Neural progenitor cell (in vitro differentiated cells): ENCODE data around the gene NUP50. TPM values are rescaled to one million over a fixed set of nuclear protein-coding genes. Genes with fewer than 3 reads are reported as not detected.
A peak's percentile ranks its signal among the peaks of the same experiment; 100 is the strongest.

Source experiments
- DNase-seq: peaks from one replicate; pipeline ENCODE4 v3.0.0-alpha.2; 2016; ENCODE audit warnings: low spot score
- H2AFZ ChIP-seq: fragments of 200-600 bp; sonication (generic); replicated peaks from 2 replicates; pipeline ENCODE4 v1.6.1; 2016; ENCODE audit warnings: antibody characterized with exemption
- H3F3A ChIP-seq: fragments of 200-600 bp; sonication (generic); 2 replicates; pipeline ENCODE4 v1.6.1; 2016; ENCODE audit warnings: antibody characterized with exemption, low read depth
- H3K27ac ChIP-seq: fragments of 200-600 bp; sonication (generic); 2 replicates; pipeline ENCODE4 v1.5.1; 2016; ENCODE audit warnings: mild to moderate bottlenecking
- H3K27me3 ChIP-seq: fragments of 200-600 bp; sonication (generic); 2 replicates; pipeline ENCODE4 v1.6.1; 2016; ENCODE audit warnings: mild to moderate bottlenecking, moderate library complexity
- H3K36me3 ChIP-seq: fragments of 200-600 bp; sonication (generic); 2 replicates; pipeline ENCODE4 v1.5.1; 2016
- H3K4me1 ChIP-seq: fragments of 200-600 bp; sonication (generic); 2 replicates; pipeline ENCODE4 v1.6.1; 2016; ENCODE audit warnings: mixed run types
- H3K4me2 ChIP-seq: fragments of 200-600 bp; sonication (generic); 2 replicates; pipeline ENCODE4 v1.6.1; 2016
- H3K4me3 ChIP-seq: fragments of 200-600 bp; sonication (generic); 2 replicates; pipeline ENCODE4 v1.5.1; 2016
- H3K79me2 ChIP-seq: fragments of 200-600 bp; sonication (generic); 2 replicates; pipeline ENCODE4 v1.6.1; 2016; ENCODE audit warnings: low read depth
- H3K9ac ChIP-seq: fragments of 200-600 bp; sonication (generic); 2 replicates; pipeline ENCODE4 v1.6.1; 2016
- H3K9me3 ChIP-seq: fragments of 200-600 bp; sonication (generic); 2 replicates; pipeline ENCODE4 v1.5.1; 2016; ENCODE audit warnings: low read depth
- H4K20me1 ChIP-seq: fragments of 200-600 bp; sonication (generic); 2 replicates; pipeline ENCODE4 v1.6.1; 2016; ENCODE audit warnings: low read depth
- H3K27ac Mint-ChIP-seq: 3 replicates; pipeline ENCODE4 v1.8.0; 2021; ENCODE audit warnings: mixed read lengths
- H3K27me3 Mint-ChIP-seq: 2 replicates; pipeline ENCODE4 v1.8.0; 2022; ENCODE audit warnings: low read depth, mild to moderate bottlenecking, inconsistent platforms, moderate library complexity, mixed read lengths; ENCODE audit not compliant: insufficient read depth
- H3K36me3 Mint-ChIP-seq: 3 replicates; pipeline ENCODE4 v1.8.0; 2021; ENCODE audit warnings: mixed read lengths
- H3K4me1 Mint-ChIP-seq: 3 replicates; pipeline ENCODE4 v1.8.0; 2021; ENCODE audit warnings: mixed read lengths
- H3K4me3 Mint-ChIP-seq: 3 replicates; pipeline ENCODE4 v1.8.0; 2021; ENCODE audit warnings: mild to moderate bottlenecking, moderate library complexity, mixed read lengths
- H3K9me3 Mint-ChIP-seq: 3 replicates; pipeline ENCODE4 v1.8.0; 2020; ENCODE audit warnings: mixed read lengths
- CTCF ChIP-seq: fragments of 200-600 bp; sonication (generic); IDR thresholded peaks from 2 replicates; pipeline ENCODE4 v1.5.1; 2017; ENCODE audit warnings: antibody characterized with exemption, mild to moderate bottlenecking
- EZH2 ChIP-seq: fragments of 200-600 bp; sonication (generic); IDR thresholded peaks from 2 replicates; pipeline ENCODE4 v1.6.1; 2017; ENCODE audit warnings: antibody characterized with exemption, mild to moderate bottlenecking, moderate library complexity
- EZH2phosphoT487 ChIP-seq: fragments of 200-600 bp; sonication (generic); IDR thresholded peaks from 2 replicates; pipeline ENCODE4 v1.6.1; 2017; ENCODE audit warnings: antibody characterized with exemption
- total RNA-seq: library from RNA; depleted of rRNA; stranded (reverse); fragments of >200 nt; gene quantifications from 2 replicates; pipeline ENCODE4 v1.2.3, GENCODE V29; 2015; ENCODE audit warnings: low replicate concordance

NUP50 gene
- total RNA-seq, 1 donor from 2014 or later: 96.8 TPM

DNA sequence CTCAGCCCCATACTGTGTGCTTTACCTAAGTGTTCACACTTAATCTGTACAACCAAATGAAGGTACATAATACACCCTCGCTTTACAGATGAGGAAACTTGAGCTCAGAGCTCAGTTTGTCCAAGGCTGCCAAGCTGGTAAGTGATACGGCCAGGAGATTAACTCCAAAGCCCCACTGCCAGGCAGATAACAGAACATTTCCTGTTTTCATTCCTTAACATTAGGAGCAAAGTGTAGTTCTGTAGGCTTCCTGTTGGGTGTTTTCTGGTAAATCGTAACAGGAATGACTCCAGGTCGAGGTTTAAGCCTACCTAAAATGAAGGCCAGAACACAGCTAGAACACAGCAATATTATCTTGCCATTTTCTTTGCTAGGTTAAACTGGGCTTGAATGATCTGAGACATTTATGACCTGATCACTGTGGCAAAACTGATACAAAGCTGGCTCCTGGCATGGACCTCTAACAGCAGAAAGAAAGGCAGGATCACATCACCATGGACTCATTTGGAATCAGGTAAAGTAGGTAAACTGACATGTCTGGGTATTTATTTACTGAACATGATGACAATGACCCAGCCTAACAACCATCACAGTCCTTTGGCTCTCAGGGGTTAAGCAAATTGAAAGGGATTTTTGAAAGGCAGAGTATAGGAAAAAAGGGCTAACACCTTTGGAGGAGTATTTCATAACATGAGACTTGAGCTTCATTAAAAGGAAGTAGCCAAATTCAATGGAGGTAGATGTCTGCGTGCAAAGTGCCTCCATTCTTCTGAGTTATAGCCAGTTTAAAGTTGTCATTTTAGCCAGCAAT is 3.9 kb upstream of the NUP50 start:
- peaks cover 5% of the 10 kb centered on the region for H3K4me1 ChIP-seq
- peaks cover 53% of the 10 kb centered on the region for H3K79me2 ChIP-seq
- no peak overlapping the region for H3K9ac ChIP-seq
- no peak overlapping the region for H3K4me2 ChIP-seq
- TF ChIP-seq EZH2 (no peak), CTCF (no peak), EZH2phosphoT487 (no peak)
- H3K27ac ChIP-seq: no peak overlapping the region
- DNase-seq: peak; percentile 6
- Mint-ChIP-seq H3K9me3 (no peaks in the 10 kb centered on the region), H3K4me1 (peaks cover 15% of the 10 kb centered on the region), H3K4me3 (no peak overlapping the region), H3K36me3 (peaks cover 3% of the 10 kb centered on the region), H3K27me3 (no peaks in the 10 kb centered on the region), H3K27ac (no peak overlapping the region)
- H3K4me3 ChIP-seq: no peak overlapping the region
- H4K20me1 ChIP-seq: peaks cover 10% of the 10 kb centered on the region
- no peak overlapping the region for H2AFZ ChIP-seq
- no peaks in the 10 kb centered on the region for H3K27me3 ChIP-seq
- peaks cover 15% of the 10 kb centered on the region for H3F3A ChIP-seq
- no peaks in the 10 kb centered on the region for H3K9me3 ChIP-seq
- no peaks in the 10 kb centered on the region for H3K36me3 ChIP-seq

DNA sequence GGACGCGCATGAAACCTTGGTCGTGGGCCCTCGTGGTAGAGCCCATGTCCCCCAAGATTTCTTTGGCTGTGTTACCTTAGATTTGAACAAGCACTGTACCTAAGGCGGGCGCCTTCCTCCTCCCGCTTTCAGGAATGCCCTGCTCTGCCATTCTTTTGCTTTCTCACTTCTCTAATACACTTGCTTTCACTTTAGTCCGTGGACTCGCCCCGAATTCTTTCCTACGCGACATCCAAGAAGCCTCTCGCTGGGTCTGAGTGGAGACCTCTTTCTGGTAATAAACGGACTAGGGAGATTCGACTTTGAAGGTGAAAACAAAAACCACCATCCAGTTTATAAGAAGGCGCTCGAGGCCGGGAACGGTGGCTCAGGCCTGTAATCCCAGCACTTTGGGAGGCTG is 1.2 kb upstream of the NUP50 start:
- no peak overlapping the region for H3K27ac ChIP-seq
- DNase-seq: peak; percentile 4
- peaks cover 15% of the 10 kb centered on the region for H3F3A ChIP-seq
- TF ChIP-seq EZH2 (no peak), CTCF (no peak), EZH2phosphoT487 (no peak)
- peaks cover 31% of the 10 kb centered on the region for H4K20me1 ChIP-seq
- peaks cover 2% of the 10 kb centered on the region for H3K36me3 ChIP-seq
- no peaks in the 10 kb centered on the region for H3K27me3 Mint-ChIP-seq
- no peak overlapping the region for H3K27ac Mint-ChIP-seq
- no peak overlapping the region for H2AFZ ChIP-seq
- no peaks in the 10 kb centered on the region for H3K9me3 ChIP-seq
- peak overlapping the region; percentile 99 for H3K4me3 ChIP-seq
- peaks cover 25% of the 10 kb centered on the region for H3K4me1 Mint-ChIP-seq
- H3K9me3 Mint-ChIP-seq: no peaks in the 10 kb centered on the region
- peaks cover 79% of the 10 kb centered on the region for H3K79me2 ChIP-seq
- no peaks in the 10 kb centered on the region for H3K27me3 ChIP-seq
- peak overlapping the region; percentile 88 for H3K4me2 ChIP-seq
- no peak overlapping the region for H3K9ac ChIP-seq
- H3K4me1 ChIP-seq: peaks cover 14% of the 10 kb centered on the region
- peaks cover 3% of the 10 kb centered on the region for H3K36me3 Mint-ChIP-seq
- H3K4me3 Mint-ChIP-seq: peak overlapping the region; percentile 96

DNA sequence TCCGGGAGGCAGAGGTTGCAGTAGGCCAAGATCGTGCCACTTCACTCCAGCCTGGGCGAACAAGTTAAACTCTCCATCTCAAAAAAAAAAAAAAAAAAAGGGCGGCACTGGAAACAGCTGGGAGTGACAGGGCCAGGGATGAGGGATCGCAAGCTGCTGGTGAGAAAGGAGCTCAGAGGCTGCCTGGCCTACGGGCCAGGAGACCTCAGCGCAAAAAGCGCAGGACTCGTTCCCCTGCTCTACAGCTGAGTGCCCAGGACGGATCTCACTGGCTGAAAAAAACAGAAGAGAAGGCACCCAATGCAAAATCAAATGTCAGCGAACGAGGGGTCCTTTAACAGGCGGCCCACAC is 650 bp upstream of the NUP50 start:
- Histone ChIP-seq H3K4me2 (peak overlapping the region; percentile 88), H3K4me1 (peaks cover 14% of the 10 kb centered on the region), H3K9ac (no peak overlapping the region), H3F3A (peaks cover 15% of the 10 kb centered on the region), H3K79me2 (peaks cover 85% of the 10 kb centered on the region), H3K4me3 (peak overlapping the region; percentile 99), H2AFZ (peak overlapping the region; percentile 81), H4K20me1 (peaks cover 31% of the 10 kb centered on the region), H3K27ac (no peak overlapping the region), H3K27me3 (no peaks in the 10 kb centered on the region), H3K9me3 (no peaks in the 10 kb centered on the region), H3K36me3 (peaks cover 4% of the 10 kb centered on the region)
- H3K9me3 Mint-ChIP-seq: no peaks in the 10 kb centered on the region
- peak; percentile 65 for DNase-seq
- peaks cover 3% of the 10 kb centered on the region for H3K36me3 Mint-ChIP-seq
- no peak overlapping the region for H3K27ac Mint-ChIP-seq
- TF ChIP-seq CTCF: no peak
- no peak for TF ChIP-seq EZH2
- no peak for TF ChIP-seq EZH2phosphoT487
- peak overlapping the region; percentile 96 for H3K4me3 Mint-ChIP-seq
- peaks cover 25% of the 10 kb centered on the region for H3K4me1 Mint-ChIP-seq
- H3K27me3 Mint-ChIP-seq: no peaks in the 10 kb centered on the region
